Measurements from ENCODE around the gene MED26.
"Not testable (repeated sequence)": the region's sequence is repeated elsewhere in the genome, so short reads cannot be mapped to it uniquely, and the experiment has no call there.

The MED26 gene

GRCh38 chr19:16571283-16571682 lies 56.7 kb downstream of the MED26 start:
- peaks cover 19% of the 10 kb centered on the region for H3K36me3 ChIP-seq (ENCODE audit: control insufficient read depth, insufficient read depth, low read length)
- no peaks in the 10 kb centered on the region for H3K9me3 ChIP-seq (ENCODE audit: control insufficient read depth, low read length)
- peaks cover 40% of the 10 kb centered on the region for H3K4me1 ChIP-seq (ENCODE audit: control insufficient read depth, insufficient read depth, low read length, poor library complexity, severe bottlenecking)

GRCh38 chr19:16569609-16570320 lies 58.2 kb downstream of the MED26 start:
- Histone ChIP-seq H3K27ac (ENCODE audit: insufficient read depth, low read length, poor library complexity, severe bottlenecking) (no peak overlapping the region), H3K4me1 (ENCODE audit: control insufficient read depth, insufficient read depth, low read length, poor library complexity, severe bottlenecking) (peaks cover 48% of the 10 kb centered on the region), H3K9me3 (ENCODE audit: control insufficient read depth, low read length) (no peaks in the 10 kb centered on the region), H3K4me3 (ENCODE audit: insufficient read depth, low read depth, low read length, poor library complexity, severe bottlenecking) (no peak overlapping the region), H3K36me3 (ENCODE audit: control insufficient read depth, insufficient read depth, low read length) (peaks cover 5% of the 10 kb centered on the region), H3K27me3 (replicated peaks; ENCODE audit: control insufficient read depth, insufficient read depth, low read length, poor library complexity, severe bottlenecking) (no peaks in the 10 kb centered on the region)
- DNase-seq: no peak

More at GRCh38 chr19:16571283-16571682, 56.7 kb downstream of the MED26 start:
- H3K4me3 ChIP-seq (ENCODE audit: insufficient read depth, low read depth, low read length, poor library complexity, severe bottlenecking): peak overlapping the region; percentile 71
- DNase-seq: no peak
- H3K27ac ChIP-seq (ENCODE audit: insufficient read depth, low read length, poor library complexity, severe bottlenecking): peak overlapping the region; percentile 72
- H3K27me3 ChIP-seq (replicated peaks; ENCODE audit: control insufficient read depth, insufficient read depth, low read length, poor library complexity, severe bottlenecking): no peaks in the 10 kb centered on the region

- peaks cover 30% of the 10 kb centered on the region for H3K4me1 ChIP-seq (ENCODE audit: control insufficient read depth, insufficient read depth, low read length, poor library complexity, severe bottlenecking)
- no peak overlapping the region for H3K4me3 ChIP-seq (ENCODE audit: insufficient read depth, low read depth, low read length, poor library complexity, severe bottlenecking)
- DNase-seq: no peak
- H3K36me3 ChIP-seq (ENCODE audit: control insufficient read depth, insufficient read depth, low read length): peaks cover 15% of the 10 kb centered on the region
- H3K9me3 ChIP-seq (ENCODE audit: control insufficient read depth, low read length): no peaks in the 10 kb centered on the region
- no peaks in the 10 kb centered on the region for H3K27me3 ChIP-seq (replicated peaks; ENCODE audit: control insufficient read depth, insufficient read depth, low read length, poor library complexity, severe bottlenecking)
- H3K27ac ChIP-seq (ENCODE audit: insufficient read depth, low read length, poor library complexity, severe bottlenecking): peak overlapping the region; percentile 76
Observed at GRCh38 chr19:16566702-16567101, 61.3 kb downstream of the MED26 start.

- peaks cover 25% of the 10 kb centered on the region for H3K4me1 ChIP-seq (ENCODE audit: control insufficient read depth, insufficient read depth, low read length, poor library complexity, severe bottlenecking)
- no peak overlapping the region for H3K4me3 ChIP-seq (ENCODE audit: insufficient read depth, low read depth, low read length, poor library complexity, severe bottlenecking)
Observed at GRCh38 chr19:16566161-16566560, 61.8 kb downstream of the MED26 start.

GRCh38 chr19:16564842-16565241 lies 63.2 kb downstream of the MED26 start:
- no peak for DNase-seq
- H3K4me3 ChIP-seq (ENCODE audit: insufficient read depth, low read depth, low read length, poor library complexity, severe bottlenecking): no peak overlapping the region
- H3K27ac ChIP-seq (ENCODE audit: insufficient read depth, low read length, poor library complexity, severe bottlenecking): no peak overlapping the region
- H3K9me3 ChIP-seq (ENCODE audit: control insufficient read depth, low read length): no peaks in the 10 kb centered on the region
- peaks cover 20% of the 10 kb centered on the region for H3K36me3 ChIP-seq (ENCODE audit: control insufficient read depth, insufficient read depth, low read length)
- H3K27me3 ChIP-seq (replicated peaks; ENCODE audit: control insufficient read depth, insufficient read depth, low read length, poor library complexity, severe bottlenecking): no peaks in the 10 kb centered on the region
- peaks cover 18% of the 10 kb centered on the region for H3K4me1 ChIP-seq (ENCODE audit: control insufficient read depth, insufficient read depth, low read length, poor library complexity, severe bottlenecking)

More at GRCh38 chr19:16566161-16566560, 61.8 kb downstream of the MED26 start:
- Histone ChIP-seq H3K27ac (ENCODE audit: insufficient read depth, low read length, poor library complexity, severe bottlenecking) (peak overlapping the region; percentile 76), H3K27me3 (replicated peaks; ENCODE audit: control insufficient read depth, insufficient read depth, low read length, poor library complexity, severe bottlenecking) (no peaks in the 10 kb centered on the region), H3K9me3 (ENCODE audit: control insufficient read depth, low read length) (no peaks in the 10 kb centered on the region), H3K36me3 (ENCODE audit: control insufficient read depth, insufficient read depth, low read length) (peaks cover 15% of the 10 kb centered on the region)
- DNase-seq: peak; percentile 82 to 85 (median 83)

GRCh38 chr19:16562608-16563025 lies 65.4 kb downstream of the MED26 start:
- H3K4me3 ChIP-seq (ENCODE audit: insufficient read depth, low read depth, low read length, poor library complexity, severe bottlenecking): no peak overlapping the region
- no peaks in the 10 kb centered on the region for H3K9me3 ChIP-seq (ENCODE audit: control insufficient read depth, low read length)
- H3K36me3 ChIP-seq (ENCODE audit: control insufficient read depth, insufficient read depth, low read length): peaks cover 30% of the 10 kb centered on the region
- H3K4me1 ChIP-seq (ENCODE audit: control insufficient read depth, insufficient read depth, low read length, poor library complexity, severe bottlenecking): peaks cover 18% of the 10 kb centered on the region
- DNase-seq: no peak
- H3K27me3 ChIP-seq (replicated peaks; ENCODE audit: control insufficient read depth, insufficient read depth, low read length, poor library complexity, severe bottlenecking): no peaks in the 10 kb centered on the region
- no peak overlapping the region for H3K27ac ChIP-seq (ENCODE audit: insufficient read depth, low read length, poor library complexity, severe bottlenecking)

GRCh38 chr19:16561382-16561781 lies 66.6 kb downstream of the MED26 start:
- Histone ChIP-seq H3K27ac (ENCODE audit: insufficient read depth, low read length, poor library complexity, severe bottlenecking) (no peak overlapping the region), H3K4me3 (ENCODE audit: insufficient read depth, low read depth, low read length, poor library complexity, severe bottlenecking) (no peak overlapping the region), H3K4me1 (ENCODE audit: control insufficient read depth, insufficient read depth, low read length, poor library complexity, severe bottlenecking) (peaks cover 8% of the 10 kb centered on the region), H3K9me3 (ENCODE audit: control insufficient read depth, low read length) (no peaks in the 10 kb centered on the region), H3K27me3 (replicated peaks; ENCODE audit: control insufficient read depth, insufficient read depth, low read length, poor library complexity, severe bottlenecking) (no peaks in the 10 kb centered on the region), H3K36me3 (ENCODE audit: control insufficient read depth, insufficient read depth, low read length) (peaks cover 29% of the 10 kb centered on the region)
- DNase-seq: no peak

GRCh38 chr19:16559780-16560276 lies 68.2 kb downstream of the MED26 start:
- Histone ChIP-seq H3K27me3 (replicated peaks; ENCODE audit: control insufficient read depth, insufficient read depth, low read length, poor library complexity, severe bottlenecking) (no peaks in the 10 kb centered on the region), H3K9me3 (ENCODE audit: control insufficient read depth, low read length) (no peaks in the 10 kb centered on the region), H3K4me3 (ENCODE audit: insufficient read depth, low read depth, low read length, poor library complexity, severe bottlenecking) (no peak overlapping the region), H3K4me1 (ENCODE audit: control insufficient read depth, insufficient read depth, low read length, poor library complexity, severe bottlenecking) (no peaks in the 10 kb centered on the region), H3K27ac (ENCODE audit: insufficient read depth, low read length, poor library complexity, severe bottlenecking) (no peak overlapping the region), H3K36me3 (ENCODE audit: control insufficient read depth, insufficient read depth, low read length) (peaks cover 33% of the 10 kb centered on the region)
- DNase-seq: no peak

GRCh38 chr19:16554776-16555175 lies 73.2 kb downstream of the MED26 start:
- Histone ChIP-seq H3K36me3 (ENCODE audit: control insufficient read depth, insufficient read depth, low read length) (peaks cover 43% of the 10 kb centered on the region), H3K4me3 (ENCODE audit: insufficient read depth, low read depth, low read length, poor library complexity, severe bottlenecking) (no peak overlapping the region), H3K27me3 (replicated peaks; ENCODE audit: control insufficient read depth, insufficient read depth, low read length, poor library complexity, severe bottlenecking) (no peaks in the 10 kb centered on the region), H3K27ac (ENCODE audit: insufficient read depth, low read length, poor library complexity, severe bottlenecking) (no peak overlapping the region), H3K9me3 (ENCODE audit: control insufficient read depth, low read length) (no peaks in the 10 kb centered on the region), H3K4me1 (ENCODE audit: control insufficient read depth, insufficient read depth, low read length, poor library complexity, severe bottlenecking) (no peaks in the 10 kb centered on the region)
- DNase-seq: no peak

- peaks cover 33% of the 10 kb centered on the region for H3K36me3 ChIP-seq (ENCODE audit: control insufficient read depth, insufficient read depth, low read length)
- not testable (repeated sequence) for H3K27me3 ChIP-seq (replicated peaks; ENCODE audit: control insufficient read depth, insufficient read depth, low read length, poor library complexity, severe bottlenecking); H3K4me1 ChIP-seq (ENCODE audit: control insufficient read depth, insufficient read depth, low read length, poor library complexity, severe bottlenecking); H3K4me3 ChIP-seq (ENCODE audit: insufficient read depth, low read depth, low read length, poor library complexity, severe bottlenecking); H3K9me3 ChIP-seq (ENCODE audit: control insufficient read depth, low read length); DNase-seq; H3K27ac ChIP-seq (ENCODE audit: insufficient read depth, low read length, poor library complexity, severe bottlenecking)
Observed at GRCh38 chr19:16551902-16552301, 76.1 kb downstream of the MED26 start.

All from effector memory CD4-positive, alpha-beta T cell (primary cell).